PFSK-1 (cell line): ENCODE results near the gene DEFB127.

Source experiments
- FOXP2 ChIP-seq: optimal IDR thresholded peaks from 2 replicates; pipeline ENCODE3; 2011; ENCODE audit warnings: borderline replicate concordance, control low read depth, inconsistent platforms; ENCODE audit not compliant: insufficient read depth; ENCODE audit errors: extremely low read length, extremely low read depth
- POLR2AphosphoS5 ChIP-seq: IDR thresholded peaks from 2 replicates; pipeline ENCODE4 v1.6.1; 2012; ENCODE audit warnings: low read depth, mild to moderate bottlenecking, control low read depth, low read length, moderate library complexity
- REST ChIP-seq, 2 experiments: IDR thresholded peaks; 2 replicates each; pipeline versions ENCODE4 v1.6.1 to v1.8.0; 2011 to 2012; ENCODE audit warnings: low read depth in 2 of 2, low read length in 2 of 2, control low read depth in 1 of 2, inconsistent platforms in 1 of 2, mild to moderate bottlenecking in 1 of 2, moderate library complexity in 1 of 2; ENCODE audit not compliant: insufficient read depth in 1 of 2
- SIN3A ChIP-seq: IDR thresholded peaks from 2 replicates; pipeline ENCODE4 v1.6.1; 2012; ENCODE audit warnings: mild to moderate bottlenecking, low read length, moderate library complexity, borderline replicate concordance; ENCODE audit not compliant: insufficient read depth
- TAF1 ChIP-seq: IDR thresholded peaks from 2 replicates; pipeline ENCODE4 v1.6.1; 2012; ENCODE audit warnings: low read length, control low read depth, borderline replicate concordance; ENCODE audit not compliant: insufficient read depth

DEFB127 gene

GRCh38 chr20:142290-142689 lies 15.0 kb upstream of the DEFB127 start, which contains the start of gene DEFB126:
DEFB126 (plus strand) TSS chr20:142590; CDS start chr20:142629, 39 bp downstream.
- TF ChIP-seq FOXP2 (no peak), REST (IDR thresholded peaks at IDR 0.05; ENCODE audit: insufficient read depth in 1 of 2, low read depth in 2 of 2, low read length in 2 of 2) (no peak), TAF1 (no peak), POLR2AphosphoS5 (no peak), SIN3A (no peak)

- TF ChIP-seq POLR2AphosphoS5, result no peak
- no peak for TF ChIP-seq TAF1
- TF ChIP-seq SIN3A, result no peak
- TF ChIP-seq FOXP2, result no peak
- no peak for TF ChIP-seq REST (IDR thresholded peaks at IDR 0.05; ENCODE audit: insufficient read depth in 1 of 2, low read depth in 2 of 2, low read length in 2 of 2)
Observed at GRCh38 chr20:145877-146276, 11.4 kb upstream of the DEFB127 start.

- no peak for TF ChIP-seq FOXP2
- TF ChIP-seq SIN3A, result no peak
- TF ChIP-seq TAF1, result no peak
- no peak for TF ChIP-seq POLR2AphosphoS5
- TF ChIP-seq REST (IDR thresholded peaks at IDR 0.05; ENCODE audit: insufficient read depth in 1 of 2, low read depth in 2 of 2, low read length in 2 of 2), result no peak
Observed at GRCh38 chr20:152131-152530, 5.1 kb upstream of the DEFB127 start.

GRCh38 chr20:164618-165017 lies 7.4 kb downstream of the DEFB127 start:
- TF ChIP-seq POLR2AphosphoS5 (no peak), TAF1 (no peak), FOXP2 (no peak), REST (IDR thresholded peaks at IDR 0.05; ENCODE audit: insufficient read depth in 1 of 2, low read depth in 2 of 2, low read length in 2 of 2) (no peak), SIN3A (no peak)

GRCh38 chr20:168876-169275 lies 11.6 kb downstream of the DEFB127 start:
- no peak for TF ChIP-seq POLR2AphosphoS5
- TF ChIP-seq REST (IDR thresholded peaks at IDR 0.05; ENCODE audit: insufficient read depth in 1 of 2, low read depth in 2 of 2, low read length in 2 of 2), result no peak
- no peak for TF ChIP-seq TAF1
- TF ChIP-seq FOXP2, result no peak
- no peak for TF ChIP-seq SIN3A
